ENCODE results near the gene EEF1G. TPM values are rescaled to one million over a fixed set of nuclear protein-coding genes. Genes with fewer than 3 reads are reported as not detected.
A peak's percentile ranks its signal among the peaks of the same experiment; 100 is the strongest.

The EEF1G gene
- total RNA-seq, 2 experiments from 2014 or later: 1,925 to 1,979 TPM

GRCh38 chr11:62579252-62579651 lies 5.6 kb upstream of the EEF1G start:
- DNase-seq: no peak
- ChIA-PET CTCF (no interaction called here), POLR2A (interaction anchor here (0.7 to 7.7 kb wide), 4 partner anchors 12 to 339 kb away, joined by 3 to 55 read pairs (median 4); partner anchors contain the start of genes INTS5 and TUT1)
- ATAC-seq: no peak
- H3K27me3 Mint-ChIP-seq: no peaks in the 10 kb centered on the region
- no peak overlapping the region for H3K4me3 Mint-ChIP-seq
- H3K27ac Mint-ChIP-seq: no peak overlapping the region
- H3K4me1 Mint-ChIP-seq (ENCODE audit: low read depth): peaks cover 14% of the 10 kb centered on the region
- TF ChIP-seq CTCF (IDR thresholded peaks at IDR 0.05): no peak
- intact Hi-C loops (cut with micrococcal nuclease): no loop called here
- no peaks in the 10 kb centered on the region for H3K9me3 Mint-ChIP-seq
- peaks cover 35% of the 10 kb centered on the region for H3K36me3 Mint-ChIP-seq (ENCODE audit: low read depth)

- H3K36me3 Mint-ChIP-seq (ENCODE audit: low read depth): peaks cover 36% of the 10 kb centered on the region
- H3K4me3 Mint-ChIP-seq: no peak overlapping the region
- no peak for DNase-seq
- peaks cover 12% of the 10 kb centered on the region for H3K4me1 Mint-ChIP-seq (ENCODE audit: low read depth)
- no peaks in the 10 kb centered on the region for H3K27me3 Mint-ChIP-seq
- intact Hi-C loops (cut with micrococcal nuclease): no loop called here
- POLR2A ChIA-PET: interaction anchor here (0.7 to 7.7 kb wide), 4 partner anchors 13 to 339 kb away, joined by 3 to 55 read pairs (median 4); partner anchors contain the start of genes INTS5 and TUT1
- ATAC-seq: no peak
- H3K27ac Mint-ChIP-seq: no peak overlapping the region
- no peaks in the 10 kb centered on the region for H3K9me3 Mint-ChIP-seq
- no peak for TF ChIP-seq CTCF (IDR thresholded peaks at IDR 0.05)
- CTCF ChIA-PET: interaction anchor here (1.0 kb wide), 1 partner anchor 10 kb away, joined by 4 read pairs; no protein-coding TSS in a partner anchor
Measured at GRCh38 chr11:62578541-62578940, 4.8 kb upstream of the EEF1G start.

- ChIA-PET CTCF (interaction anchor here (1.1 to 1.5 kb wide), 3 partner anchors 11 to 182 kb away, joined by 3 to 4 read pairs (median 3); no protein-coding TSS in a partner anchor), POLR2A (interaction anchor here (1.4 to 7.7 kb wide), 2 partner anchors 14 to 88 kb away, joined by 5 to 55 read pairs; partner anchors contain the start of genes C11orf98, CSKMT and TUT1)
- Mint-ChIP-seq H3K36me3 (ENCODE audit: low read depth) (peaks cover 43% of the 10 kb centered on the region), H3K9me3 (no peaks in the 10 kb centered on the region), H3K27ac (peak overlapping the region; percentile 42), H3K4me1 (ENCODE audit: low read depth) (peaks cover 19% of the 10 kb centered on the region), H3K4me3 (no peak overlapping the region), H3K27me3 (no peaks in the 10 kb centered on the region)
- ATAC-seq (no peak), DNase-seq (no peak)
- no peak for TF ChIP-seq CTCF (IDR thresholded peaks at IDR 0.05)
- intact Hi-C loops (cut with micrococcal nuclease): no loop called here
Measured at GRCh38 chr11:62577046-62577714, 3.5 kb upstream of the EEF1G start.

- Mint-ChIP-seq H3K9me3 (no peaks in the 10 kb centered on the region), H3K4me3 (peak overlapping the region; percentile 96), H3K27ac (peak overlapping the region; percentile 12), H3K4me1 (ENCODE audit: low read depth) (peaks cover 32% of the 10 kb centered on the region), H3K36me3 (ENCODE audit: low read depth) (peaks cover 51% of the 10 kb centered on the region), H3K27me3 (no peaks in the 10 kb centered on the region)
- POLR2A ChIA-PET: interaction anchor here (0.8 to 3.0 kb wide), 7 partner anchors 9 to 133 kb away, joined by 3 to 32 read pairs (median 14); partner anchors contain the start of genes C11orf98, CSKMT and TUT1
- CTCF ChIA-PET: interaction anchor here (1.0 to 4.0 kb wide), 2 partner anchors 15 to 19 kb away, joined by 3 to 14 read pairs; no protein-coding TSS in a partner anchor
- ATAC-seq (no peak), DNase-seq (no peak)
- intact Hi-C loops (cut with micrococcal nuclease): no loop called here
- TF ChIP-seq CTCF (IDR thresholded peaks at IDR 0.05): no peak
Measured at GRCh38 chr11:62575837-62576236, 2.1 kb upstream of the EEF1G start.

- H3K9me3 Mint-ChIP-seq: no peaks in the 10 kb centered on the region
- DNase-seq: no peak
- ChIA-PET CTCF (interaction anchor here (2.0 to 4.0 kb wide), 2 partner anchors 15 to 17 kb away, joined by 9 to 14 read pairs; partner anchors contain the start of gene TUT1), POLR2A (interaction anchor here (0.8 to 11.0 kb wide), 14 partner anchors 10 to 266 kb away, joined by 3 to 156 read pairs (median 6); partner anchors contain the start of genes C11orf98, CSKMT, INTS5 and TUT1)
- TF ChIP-seq CTCF (IDR thresholded peaks at IDR 0.05): no peak
- no peak for ATAC-seq
- peak overlapping the region; percentile 96 for H3K4me3 Mint-ChIP-seq
- H3K36me3 Mint-ChIP-seq (ENCODE audit: low read depth): peaks cover 56% of the 10 kb centered on the region
- peak overlapping the region; percentile 97 for H3K27ac Mint-ChIP-seq
- peaks cover 37% of the 10 kb centered on the region for H3K4me1 Mint-ChIP-seq (ENCODE audit: low read depth)
- intact Hi-C loops (cut with micrococcal nuclease): no loop called here
- H3K27me3 Mint-ChIP-seq: no peaks in the 10 kb centered on the region
Measured at GRCh38 chr11:62575156-62575555, 1.5 kb upstream of the EEF1G start.
